Omental fat pad (tissue), 4 donors: Measurements from ENCODE around the gene FGF23. TPM values are rescaled to one million over a fixed set of nuclear protein-coding genes. Genes with fewer than 3 reads are reported as not detected.
"Not testable (repeated sequence)": the region's sequence is repeated elsewhere in the genome, so short reads cannot be mapped to it uniquely, and the experiment has no call there.

Source experiments
- ATAC-seq: fragments of 150-250 bp; one replicate; pipeline ENCODE4 v1.9.1; 2016; ENCODE audit warnings: mild to moderate bottlenecking, moderate library complexity; ENCODE audit not compliant: low FRiP score
- DNase-seq: peaks from one replicate; pipeline ENCODE4 v3.0.0-alpha.2; 2019; ENCODE audit warnings: low spot score
- total RNA-seq, 4 donors: library from RNA; depleted of rRNA; stranded (reverse); fragments of >200 nt; gene quantifications; one replicate each; pipeline ENCODE4 v1.1.0, GENCODE V29; 2016
- TF ChIP-seq, protein P1 (sequence below), 3 donors: fragments of 450-650 bp; IDR thresholded peaks; one replicate each; pipeline ENCODE4 v1.5.1; 2016 to 2017; ENCODE audit warnings: antibody characterized with exemption in 3 of 3, mild to moderate bottlenecking in 3 of 3, moderate library complexity in 2 of 3

FGF23 gene
- total RNA-seq, 4 donors from 2014 or later, result not detected

DNA sequence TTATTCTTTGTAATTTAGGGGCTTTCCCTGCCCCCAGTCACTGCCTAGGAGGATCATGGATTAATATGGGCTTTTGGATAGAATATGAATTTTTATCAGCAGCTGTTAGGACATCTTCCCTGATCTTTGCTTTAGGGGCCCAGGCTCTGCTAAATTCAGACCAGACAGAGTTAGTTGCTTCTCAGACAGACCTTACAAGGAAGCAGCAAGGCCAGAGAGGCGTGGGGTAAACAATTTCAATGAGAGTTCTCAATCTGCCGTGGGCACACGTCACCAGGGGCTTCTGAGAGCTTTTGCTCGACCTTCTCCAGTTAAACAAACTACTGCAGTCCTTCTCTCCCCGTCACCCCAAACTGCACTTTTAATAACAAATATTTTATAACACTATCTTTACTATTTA, 38.4 kb upstream of the FGF23 start:
- TF ChIP-seq, protein P1, sequence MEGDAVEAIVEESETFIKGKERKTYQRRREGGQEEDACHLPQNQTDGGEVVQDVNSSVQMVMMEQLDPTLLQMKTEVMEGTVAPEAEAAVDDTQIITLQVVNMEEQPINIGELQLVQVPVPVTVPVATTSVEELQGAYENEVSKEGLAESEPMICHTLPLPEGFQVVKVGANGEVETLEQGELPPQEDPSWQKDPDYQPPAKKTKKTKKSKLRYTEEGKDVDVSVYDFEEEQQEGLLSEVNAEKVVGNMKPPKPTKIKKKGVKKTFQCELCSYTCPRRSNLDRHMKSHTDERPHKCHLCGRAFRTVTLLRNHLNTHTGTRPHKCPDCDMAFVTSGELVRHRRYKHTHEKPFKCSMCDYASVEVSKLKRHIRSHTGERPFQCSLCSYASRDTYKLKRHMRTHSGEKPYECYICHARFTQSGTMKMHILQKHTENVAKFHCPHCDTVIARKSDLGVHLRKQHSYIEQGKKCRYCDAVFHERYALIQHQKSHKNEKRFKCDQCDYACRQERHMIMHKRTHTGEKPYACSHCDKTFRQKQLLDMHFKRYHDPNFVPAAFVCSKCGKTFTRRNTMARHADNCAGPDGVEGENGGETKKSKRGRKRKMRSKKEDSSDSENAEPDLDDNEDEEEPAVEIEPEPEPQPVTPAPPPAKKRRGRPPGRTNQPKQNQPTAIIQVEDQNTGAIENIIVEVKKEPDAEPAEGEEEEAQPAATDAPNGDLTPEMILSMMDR (IDR thresholded peaks at IDR 0.05), result no peak
- no peak for DNase-seq
- ATAC-seq, result no peak

DNA sequence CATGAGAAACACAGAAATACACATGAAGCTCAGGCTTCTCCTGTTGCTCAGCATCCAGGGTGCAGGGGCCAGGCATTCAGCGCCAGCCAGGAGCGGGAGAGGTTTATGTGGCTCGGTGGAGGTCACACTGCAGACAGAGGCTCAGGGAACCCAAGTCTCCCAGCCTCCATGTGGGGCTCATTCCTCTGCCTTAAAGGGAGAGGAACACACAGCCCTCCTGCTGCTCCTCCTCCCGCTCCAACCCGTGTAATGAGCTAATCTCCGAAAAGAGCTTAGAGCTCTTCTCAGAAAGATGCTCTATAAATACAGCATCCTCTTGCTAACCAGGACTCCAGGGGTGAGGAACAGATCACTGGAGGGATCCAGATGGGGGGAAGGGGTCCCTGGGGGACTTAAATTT, 37.9 kb upstream of the FGF23 start:
- ATAC-seq (no peak), DNase-seq (no peak)
- TF ChIP-seq, protein P1 (IDR thresholded peaks at IDR 0.05), result no peak

DNA sequence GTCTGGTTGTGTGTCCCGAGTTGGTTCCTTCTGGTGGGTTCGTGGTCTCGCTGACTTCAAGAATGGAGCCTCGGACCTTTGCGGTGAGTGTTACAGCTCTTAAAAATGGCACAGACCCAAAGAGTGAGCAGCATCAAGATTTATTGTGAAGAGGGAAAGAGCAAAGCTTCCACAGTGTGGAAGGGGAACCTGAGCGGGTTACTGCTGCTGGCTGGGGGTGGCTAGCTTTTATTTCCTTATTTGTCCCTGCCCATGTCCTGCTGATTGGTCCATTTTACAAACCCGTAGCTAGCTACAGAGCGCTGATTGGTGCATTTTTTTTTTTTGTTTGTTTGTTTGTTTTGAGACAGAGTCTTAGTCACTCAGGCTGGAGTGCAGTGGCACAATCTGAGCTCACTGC, 36.8 kb upstream of the FGF23 start:
- TF ChIP-seq, protein P1 (IDR thresholded peaks at IDR 0.05), result no peak
- no peak for DNase-seq
- ATAC-seq, result no peak

DNA sequence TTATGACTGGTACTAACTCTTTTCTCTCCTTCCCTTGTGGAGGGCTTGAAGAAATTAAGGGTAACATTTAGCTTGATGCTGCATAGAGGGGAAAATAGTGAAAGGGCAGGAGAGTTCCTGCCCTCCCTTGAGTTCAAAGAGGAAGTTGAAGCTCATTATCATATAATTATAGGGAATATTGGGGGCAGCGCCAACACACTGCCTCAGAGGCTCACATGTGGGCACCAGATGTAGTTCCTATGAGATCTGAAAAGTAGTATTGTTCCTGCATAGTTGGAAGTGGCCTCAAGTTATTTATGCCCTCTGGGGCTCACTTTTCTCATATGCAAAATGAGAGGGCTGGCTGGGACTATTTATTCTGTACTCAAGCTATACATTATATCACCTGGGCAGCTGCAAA, 33.0 kb upstream of the FGF23 start:
- no peak for ATAC-seq
- TF ChIP-seq, protein P1 (IDR thresholded peaks at IDR 0.05), result no peak
- no peak for DNase-seq

DNA sequence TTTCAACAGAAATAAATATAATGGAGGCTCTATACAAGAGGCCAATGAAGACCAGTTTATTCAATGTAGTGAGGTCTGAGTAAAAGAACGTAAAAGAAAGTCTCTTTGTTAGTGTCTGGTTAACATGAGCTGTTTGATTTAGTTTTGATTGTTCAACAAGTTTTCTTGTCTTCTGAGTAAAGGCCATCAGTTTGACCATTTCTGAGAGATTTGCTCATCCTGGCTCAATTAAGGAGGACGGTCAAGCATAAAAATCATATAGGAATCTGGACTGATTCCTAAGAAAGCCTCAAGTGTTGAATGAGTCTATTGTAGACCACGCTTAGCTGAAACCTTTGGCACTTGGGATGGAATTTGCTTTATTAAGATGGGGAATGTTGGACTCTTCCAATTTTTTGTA, 32.5 kb upstream of the FGF23 start:
- DNase-seq, result no peak
- no peak for ATAC-seq
- TF ChIP-seq, protein P1 (IDR thresholded peaks at IDR 0.05), result no peak

DNA sequence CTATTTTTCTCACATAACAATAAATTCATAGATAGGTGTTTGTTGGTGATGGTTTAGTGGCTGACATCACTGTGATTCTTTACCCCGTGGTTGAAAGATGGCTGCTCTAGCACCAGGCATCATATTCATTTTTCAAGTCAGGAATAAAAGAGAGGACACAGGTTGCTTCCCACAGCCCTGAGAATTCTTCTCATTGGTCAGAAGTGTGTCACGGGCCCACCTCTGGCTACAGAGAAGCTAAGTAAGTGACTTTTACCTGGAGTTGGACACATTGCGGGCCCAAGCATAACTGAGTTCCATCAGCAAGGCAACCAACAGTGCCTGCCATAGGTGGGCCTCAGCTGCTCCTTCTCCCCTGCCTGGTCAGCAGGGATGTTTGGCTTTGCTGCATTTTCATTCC, 27.6 kb upstream of the FGF23 start:
- ATAC-seq (no peak), DNase-seq (no peak)
- TF ChIP-seq, protein P1 (IDR thresholded peaks at IDR 0.05), result no peak

DNA sequence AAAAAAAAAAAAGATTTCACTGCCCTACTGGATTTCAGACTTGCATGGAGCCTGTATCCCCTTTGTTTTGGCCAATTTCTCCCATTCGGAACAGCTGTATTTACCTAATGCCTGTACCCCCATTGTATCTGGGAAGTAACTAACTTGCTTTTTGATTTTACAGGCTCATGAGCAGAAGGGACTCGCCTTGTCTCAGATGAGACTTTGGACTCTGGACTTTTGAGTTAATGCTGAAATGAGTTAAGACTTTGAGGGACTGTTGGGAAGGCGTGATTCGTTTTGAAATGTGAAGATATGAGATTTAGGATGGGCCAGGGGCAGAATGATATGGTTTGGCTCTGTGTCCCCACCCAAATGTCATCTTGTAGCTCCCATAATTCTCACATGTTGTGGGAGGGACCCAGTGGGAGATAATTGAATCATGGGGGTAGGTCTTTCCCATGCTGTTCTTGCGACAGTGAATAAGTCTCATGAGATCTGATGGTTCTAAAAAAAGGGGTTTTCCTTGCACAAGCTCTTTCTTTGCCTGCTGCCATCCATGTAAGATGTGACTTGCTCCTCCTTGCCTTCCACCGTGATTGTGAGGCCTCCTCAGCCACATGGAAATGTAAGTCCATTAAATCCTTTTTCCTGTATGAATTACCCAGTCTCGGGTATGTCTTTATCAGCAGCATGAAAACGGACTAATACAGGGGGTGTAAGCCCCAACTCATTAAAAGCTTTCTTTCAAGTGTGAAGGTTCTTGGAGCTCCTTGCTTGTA, 25.5 kb upstream of the FGF23 start:
- not testable (repeated sequence) for DNase-seq, ATAC-seq
